Vagina (tissue), 2 donors: ENCODE data around the gene GOSR2. TPM values are rescaled to one million over a fixed set of nuclear protein-coding genes. Genes with fewer than 3 reads are reported as not detected.

Experiments used
- DNase-seq, 2 donors: peaks; one replicate each; pipeline ENCODE4 v3.0.0-alpha.2; 2017; ENCODE audit errors: extremely low spot score in 2 of 2
- H3K27ac ChIP-seq: fragments of 200-600 bp; sonication (generic); one replicate; pipeline ENCODE4 v1.5.1; 2019
- H3K27me3 ChIP-seq: fragments of 200-600 bp; sonication (generic); one replicate; pipeline ENCODE4 v1.5.1; 2019
- H3K36me3 ChIP-seq, 2 donors: fragments of 200-600 bp; sonication (generic); one replicate each; pipeline ENCODE4 v1.5.1; 2017 to 2019
- H3K4me1 ChIP-seq: fragments of 200-600 bp; sonication (generic); one replicate; pipeline ENCODE4 v1.5.1; 2019
- H3K4me3 ChIP-seq, 2 donors: fragments of 200-600 bp; sonication (generic); 1 replicate in 1 of 2; 2 replicates in 1 of 2; pipeline ENCODE4 v1.5.1; 2016 to 2019
- H3K9me3 ChIP-seq: fragments of 200-600 bp; sonication (generic); one replicate; pipeline ENCODE4 v1.5.1; 2019
- POLR2A ChIP-seq, 2 donors: fragments of 450-650 bp; IDR thresholded peaks; one replicate each; pipeline ENCODE4 v1.6.1; 2017; ENCODE audit warnings: antibody characterized with exemption in 2 of 2, mild to moderate bottlenecking in 2 of 2, moderate library complexity in 2 of 2
- POLR2AphosphoS5 ChIP-seq, 2 donors: sonication (generic); formaldehyde crosslinking; IDR thresholded peaks; one replicate each; pipeline ENCODE4 v1.9.0; 2017; ENCODE audit warnings: antibody characterized with exemption in 2 of 2, mild to moderate bottlenecking in 2 of 2, low read depth in 1 of 2; ENCODE audit not compliant: insufficient read depth in 1 of 2
- intact Hi-C: fragments of 100-400 bp; cut with DNase I; formaldehyde crosslinking; loops from one replicate; pipeline ENCODE4 v1.15.1; 2023
- total RNA-seq: library from RNA; depleted of rRNA; stranded (reverse); fragments of >200 nt; gene quantifications from one replicate; pipeline ENCODE4 v1.2.3, GENCODE V29; 2016
- TF ChIP-seq, protein P1 (sequence below), 3 experiments: fragments of 450-650 bp in 2 of 3; fragments of 200-600 bp in 1 of 3; sonication (generic) in 1 of 3; IDR thresholded peaks; one replicate each; pipeline ENCODE4 v1.5.1; 2017 to 2019; ENCODE audit warnings: antibody characterized with exemption in 3 of 3, mild to moderate bottlenecking in 2 of 3, moderate library complexity in 2 of 3

Gene GOSR2
- total RNA-seq, 1 donor from 2014 or later: 48.1 TPM

GRCh38 chr17:46943218-46943500 is 20.2 kb downstream of the GOSR2 start:
- no peaks in the 10 kb centered on the region for H3K27me3 ChIP-seq
- intact Hi-C loops: no loop called here
- peaks cover 0 to 24% of the 10 kb centered on the region in 2 donors for H3K36me3 ChIP-seq
- no peak for DNase-seq
- H3K4me1 ChIP-seq: peaks cover 28% of the 10 kb centered on the region
- no peak overlapping the region for H3K27ac ChIP-seq
- TF ChIP-seq POLR2AphosphoS5 (IDR thresholded peaks at IDR 0.05; ENCODE audit: insufficient read depth in 1 of 2, low read depth in 1 of 2) (no peak), POLR2A (IDR thresholded peaks at IDR 0.05) (no peak)
- TF ChIP-seq, protein P1, sequence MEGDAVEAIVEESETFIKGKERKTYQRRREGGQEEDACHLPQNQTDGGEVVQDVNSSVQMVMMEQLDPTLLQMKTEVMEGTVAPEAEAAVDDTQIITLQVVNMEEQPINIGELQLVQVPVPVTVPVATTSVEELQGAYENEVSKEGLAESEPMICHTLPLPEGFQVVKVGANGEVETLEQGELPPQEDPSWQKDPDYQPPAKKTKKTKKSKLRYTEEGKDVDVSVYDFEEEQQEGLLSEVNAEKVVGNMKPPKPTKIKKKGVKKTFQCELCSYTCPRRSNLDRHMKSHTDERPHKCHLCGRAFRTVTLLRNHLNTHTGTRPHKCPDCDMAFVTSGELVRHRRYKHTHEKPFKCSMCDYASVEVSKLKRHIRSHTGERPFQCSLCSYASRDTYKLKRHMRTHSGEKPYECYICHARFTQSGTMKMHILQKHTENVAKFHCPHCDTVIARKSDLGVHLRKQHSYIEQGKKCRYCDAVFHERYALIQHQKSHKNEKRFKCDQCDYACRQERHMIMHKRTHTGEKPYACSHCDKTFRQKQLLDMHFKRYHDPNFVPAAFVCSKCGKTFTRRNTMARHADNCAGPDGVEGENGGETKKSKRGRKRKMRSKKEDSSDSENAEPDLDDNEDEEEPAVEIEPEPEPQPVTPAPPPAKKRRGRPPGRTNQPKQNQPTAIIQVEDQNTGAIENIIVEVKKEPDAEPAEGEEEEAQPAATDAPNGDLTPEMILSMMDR (IDR thresholded peaks at IDR 0.05): no peak
- no peaks in the 10 kb centered on the region for H3K9me3 ChIP-seq
- no peak overlapping the region for H3K4me3 ChIP-seq

GRCh38 chr17:46943501-46944393 is 20.8 kb downstream of the GOSR2 start:
- Histone ChIP-seq H3K9me3 (no peaks in the 10 kb centered on the region), H3K4me1 (peaks cover 28% of the 10 kb centered on the region), H3K27ac (no peak overlapping the region), H3K4me3 (no peak overlapping the region), H3K27me3 (no peaks in the 10 kb centered on the region), H3K36me3 (peaks cover 0 to 19% of the 10 kb centered on the region in 2 donors)
- intact Hi-C loops: no loop called here
- TF ChIP-seq, protein P1 (IDR thresholded peaks at IDR 0.05): no peak
- no peak for TF ChIP-seq POLR2AphosphoS5 (IDR thresholded peaks at IDR 0.05; ENCODE audit: insufficient read depth in 1 of 2, low read depth in 1 of 2)
- no peak for TF ChIP-seq POLR2A (IDR thresholded peaks at IDR 0.05)
- no peak for DNase-seq

GRCh38 chr17:46944931-46945330 is 22.0 kb downstream of the GOSR2 start:
- peak in 1 of 2 donors; percentile 76 for DNase-seq
- TF ChIP-seq POLR2AphosphoS5 (IDR thresholded peaks at IDR 0.05; ENCODE audit: insufficient read depth in 1 of 2, low read depth in 1 of 2) (peak in 1 of 2 donors; percentile 12), POLR2A (IDR thresholded peaks at IDR 0.05) (no peak)
- no peak overlapping the region for H3K27ac ChIP-seq
- no peaks in the 10 kb centered on the region for H3K27me3 ChIP-seq
- intact Hi-C loops: no loop called here
- H3K4me1 ChIP-seq: peaks cover 28% of the 10 kb centered on the region
- H3K36me3 ChIP-seq: peaks cover 0 to 7% of the 10 kb centered on the region in 2 donors
- no peaks in the 10 kb centered on the region for H3K9me3 ChIP-seq
- H3K4me3 ChIP-seq: no peak overlapping the region

GRCh38 chr17:46947216-46947615 is 24.3 kb downstream of the GOSR2 start:
- intact Hi-C loops: no loop called here
- Histone ChIP-seq H3K4me1 (peaks cover 28% of the 10 kb centered on the region), H3K27me3 (no peaks in the 10 kb centered on the region), H3K36me3 (no peaks in the 10 kb centered on the region), H3K4me3 (no peak overlapping the region), H3K9me3 (no peaks in the 10 kb centered on the region), H3K27ac (no peak overlapping the region)
- TF ChIP-seq, protein P1 (IDR thresholded peaks at IDR 0.05): no peak
- no peak for TF ChIP-seq POLR2AphosphoS5 (IDR thresholded peaks at IDR 0.05; ENCODE audit: insufficient read depth in 1 of 2, low read depth in 1 of 2)
- no peak for TF ChIP-seq POLR2A (IDR thresholded peaks at IDR 0.05)
- no peak for DNase-seq

- no peak for DNase-seq
- no peaks in the 10 kb centered on the region for H3K36me3 ChIP-seq
- no peak for TF ChIP-seq POLR2AphosphoS5 (IDR thresholded peaks at IDR 0.05; ENCODE audit: insufficient read depth in 1 of 2, low read depth in 1 of 2)
- TF ChIP-seq, protein P1 (IDR thresholded peaks at IDR 0.05): no peak
- TF ChIP-seq POLR2A (IDR thresholded peaks at IDR 0.05): no peak
- no peak overlapping the region for H3K27ac ChIP-seq
- no peaks in the 10 kb centered on the region for H3K27me3 ChIP-seq
- intact Hi-C loops: no loop called here
- H3K9me3 ChIP-seq: no peaks in the 10 kb centered on the region
- no peak overlapping the region for H3K4me3 ChIP-seq
- H3K4me1 ChIP-seq: peaks cover 22% of the 10 kb centered on the region
These were observed 25.6 kb downstream of the GOSR2 start for GRCh38 chr17:46948544-46948943.
